HCT116 (cell line): Measurements from ENCODE around the gene RPE65.

Experiments used
- EZH2phosphoT487 ChIP-seq: fragments of 200-600 bp; IDR thresholded peaks from 2 replicates; pipeline ENCODE4 v1.6.1; 2018; ENCODE audit warnings: antibody characterized with exemption, borderline replicate concordance
- POLR2A ChIP-seq: IDR thresholded peaks from 2 replicates; pipeline ENCODE4 v1.7.0; 2011; ENCODE audit warnings: borderline replicate concordance; ENCODE audit not compliant: insufficient read depth, insufficient read length; ENCODE audit errors: extremely low read depth
- TF ChIP-seq, protein P1 (sequence below), 3 experiments: fragments of 200-600 bp in 1 of 3; sonication (generic) in 1 of 3; IDR thresholded peaks in 2 of 3; conservative IDR thresholded peaks in 1 of 3; 2 replicates each; pipeline ENCODE4 v1.5.1; 2012 to 2017; ENCODE audit warnings: low read depth in 2 of 3, low read length in 2 of 3, antibody characterized with exemption in 1 of 3, borderline replicate concordance in 1 of 3, control low read depth in 1 of 3, mild to moderate bottlenecking in 1 of 3, mixed read lengths in 1 of 3, mixed run types in 1 of 3, moderate library complexity in 1 of 3; ENCODE audit not compliant: insufficient read depth in 1 of 3
- TF ChIP-seq, protein P2 (sequence below): IDR thresholded peaks from 2 replicates; pipeline ENCODE4 v1.6.1; 2012; ENCODE audit warnings: low read depth

DNA sequence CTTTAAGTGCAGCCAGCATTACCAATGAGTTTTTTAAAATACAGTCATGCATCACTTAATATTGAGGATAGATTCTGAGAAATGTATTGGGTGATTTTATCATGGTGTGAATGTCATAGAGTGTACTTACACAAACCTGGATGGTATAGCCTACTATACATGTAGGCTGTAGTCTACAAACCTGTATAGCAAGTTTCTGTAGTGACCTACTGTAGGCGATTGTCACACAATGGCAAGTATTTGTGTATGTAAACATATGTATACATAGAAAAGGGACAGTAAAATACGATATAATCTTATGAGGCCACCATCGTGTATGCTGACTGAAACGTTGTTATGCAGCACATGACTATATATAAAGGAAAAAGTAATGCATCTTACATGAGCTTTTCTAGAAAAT is 48.2 kb downstream of the RPE65 start:
- TF ChIP-seq, protein P1, sequence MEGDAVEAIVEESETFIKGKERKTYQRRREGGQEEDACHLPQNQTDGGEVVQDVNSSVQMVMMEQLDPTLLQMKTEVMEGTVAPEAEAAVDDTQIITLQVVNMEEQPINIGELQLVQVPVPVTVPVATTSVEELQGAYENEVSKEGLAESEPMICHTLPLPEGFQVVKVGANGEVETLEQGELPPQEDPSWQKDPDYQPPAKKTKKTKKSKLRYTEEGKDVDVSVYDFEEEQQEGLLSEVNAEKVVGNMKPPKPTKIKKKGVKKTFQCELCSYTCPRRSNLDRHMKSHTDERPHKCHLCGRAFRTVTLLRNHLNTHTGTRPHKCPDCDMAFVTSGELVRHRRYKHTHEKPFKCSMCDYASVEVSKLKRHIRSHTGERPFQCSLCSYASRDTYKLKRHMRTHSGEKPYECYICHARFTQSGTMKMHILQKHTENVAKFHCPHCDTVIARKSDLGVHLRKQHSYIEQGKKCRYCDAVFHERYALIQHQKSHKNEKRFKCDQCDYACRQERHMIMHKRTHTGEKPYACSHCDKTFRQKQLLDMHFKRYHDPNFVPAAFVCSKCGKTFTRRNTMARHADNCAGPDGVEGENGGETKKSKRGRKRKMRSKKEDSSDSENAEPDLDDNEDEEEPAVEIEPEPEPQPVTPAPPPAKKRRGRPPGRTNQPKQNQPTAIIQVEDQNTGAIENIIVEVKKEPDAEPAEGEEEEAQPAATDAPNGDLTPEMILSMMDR (IDR thresholded peaks at IDR 0.05 in 2 of 3, conservative IDR thresholded peaks at IDR 0.05 in 1 of 3; ENCODE audit: borderline replicate concordance in 1 of 3, insufficient read depth in 1 of 3, low read depth in 2 of 3, low read length in 2 of 3): no peak
- TF ChIP-seq EZH2phosphoT487: no peak
- TF ChIP-seq POLR2A: no peak
- TF ChIP-seq, protein P2, sequence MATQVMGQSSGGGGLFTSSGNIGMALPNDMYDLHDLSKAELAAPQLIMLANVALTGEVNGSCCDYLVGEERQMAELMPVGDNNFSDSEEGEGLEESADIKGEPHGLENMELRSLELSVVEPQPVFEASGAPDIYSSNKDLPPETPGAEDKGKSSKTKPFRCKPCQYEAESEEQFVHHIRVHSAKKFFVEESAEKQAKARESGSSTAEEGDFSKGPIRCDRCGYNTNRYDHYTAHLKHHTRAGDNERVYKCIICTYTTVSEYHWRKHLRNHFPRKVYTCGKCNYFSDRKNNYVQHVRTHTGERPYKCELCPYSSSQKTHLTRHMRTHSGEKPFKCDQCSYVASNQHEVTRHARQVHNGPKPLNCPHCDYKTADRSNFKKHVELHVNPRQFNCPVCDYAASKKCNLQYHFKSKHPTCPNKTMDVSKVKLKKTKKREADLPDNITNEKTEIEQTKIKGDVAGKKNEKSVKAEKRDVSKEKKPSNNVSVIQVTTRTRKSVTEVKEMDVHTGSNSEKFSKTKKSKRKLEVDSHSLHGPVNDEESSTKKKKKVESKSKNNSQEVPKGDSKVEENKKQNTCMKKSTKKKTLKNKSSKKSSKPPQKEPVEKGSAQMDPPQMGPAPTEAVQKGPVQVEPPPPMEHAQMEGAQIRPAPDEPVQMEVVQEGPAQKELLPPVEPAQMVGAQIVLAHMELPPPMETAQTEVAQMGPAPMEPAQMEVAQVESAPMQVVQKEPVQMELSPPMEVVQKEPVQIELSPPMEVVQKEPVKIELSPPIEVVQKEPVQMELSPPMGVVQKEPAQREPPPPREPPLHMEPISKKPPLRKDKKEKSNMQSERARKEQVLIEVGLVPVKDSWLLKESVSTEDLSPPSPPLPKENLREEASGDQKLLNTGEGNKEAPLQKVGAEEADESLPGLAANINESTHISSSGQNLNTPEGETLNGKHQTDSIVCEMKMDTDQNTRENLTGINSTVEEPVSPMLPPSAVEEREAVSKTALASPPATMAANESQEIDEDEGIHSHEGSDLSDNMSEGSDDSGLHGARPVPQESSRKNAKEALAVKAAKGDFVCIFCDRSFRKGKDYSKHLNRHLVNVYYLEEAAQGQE: no peak
